Activated B cell treated with CpG ODN at 0.5 μM for 24 hours (primary cell): ENCODE measurements around the gene ERGIC1. TPM values are rescaled to one million over a fixed set of nuclear protein-coding genes. Genes with fewer than 3 reads are reported as not detected.

ENCODE experiments used
- ATAC-seq: fragments of 200-7000 bp; cut with Tn5 transposase; one replicate; pipeline ENCODE4 v1.10.0; 2021; ENCODE audit warnings: low read depth, mild to moderate bottlenecking, moderate library complexity
- CTCF ChIA-PET: fragments of 350-600 bp; sonication (Branson Sonifier 250); formaldehyde crosslinking; loops from one replicate; lab custom pipeline; 2021; ENCODE audit warnings: antibody characterized with exemption; lab: Charles Lee
- POLR2A ChIA-PET: fragments of 350-600 bp; sonication (Branson Sonifier 250); formaldehyde crosslinking; loops from one replicate; lab custom pipeline; 2021; ENCODE audit warnings: antibody characterized with exemption; lab: Charles Lee
- DNase-seq: peaks from one replicate; pipeline ENCODE4 v3.0.0; 2022
- H3K27ac Mint-ChIP-seq: one replicate; pipeline ENCODE4 v1.8.0; 2020; ENCODE audit warnings: mixed read lengths
- H3K27me3 Mint-ChIP-seq: one replicate; pipeline ENCODE4 v1.8.0; 2021; ENCODE audit warnings: mixed read lengths
- H3K36me3 Mint-ChIP-seq: one replicate; pipeline ENCODE4 v1.8.0; 2021; ENCODE audit warnings: low read depth, mixed read lengths
- H3K4me1 Mint-ChIP-seq: one replicate; pipeline ENCODE4 v1.8.0; 2021; ENCODE audit warnings: mixed read lengths
- H3K4me3 Mint-ChIP-seq: one replicate; pipeline ENCODE4 v1.8.0; 2020; ENCODE audit warnings: mild to moderate bottlenecking, mixed read lengths
- H3K9me3 Mint-ChIP-seq: one replicate; pipeline ENCODE4 v1.8.0; 2020; ENCODE audit warnings: mixed read lengths
- CTCF ChIP-seq: fragments of 200-600 bp; IDR thresholded peaks from one replicate; pipeline ENCODE4 v1.8.0; 2022; ENCODE audit warnings: antibody characterized with exemption, mild to moderate bottlenecking
- intact Hi-C: fragments of 100-400 bp; cut with micrococcal nuclease; formaldehyde crosslinking; loops from one replicate; pipeline ENCODE4 v1.15.1; 2024
- total RNA-seq: library from RNA; stranded (reverse); gene quantifications from 2 replicates; pipeline ENCODE4 v1.2.3, GENCODE V29; 2022

ERGIC1 gene
- total RNA-seq, 1 donor from 2014 or later: 72.5 TPM

- Mint-ChIP-seq H3K27me3 (no peaks in the 10 kb centered on the region), H3K4me1 (peaks cover 29% of the 10 kb centered on the region), H3K36me3 (peaks cover 7% of the 10 kb centered on the region), H3K27ac (no peak overlapping the region), H3K4me3 (no peak overlapping the region), H3K9me3 (no peaks in the 10 kb centered on the region)
- TF ChIP-seq CTCF: no peak
- CTCF ChIA-PET: interaction anchor here (1.6 kb wide), 1 partner anchor 100 kb away, joined by 3 read pairs; the partner anchor contains the start of gene DUSP1
- DNase-seq (no peak), ATAC-seq (peak; percentile 36)
- intact Hi-C loops: loop anchor here (2.0 kb wide), 1 partner anchor 20 kb away; no protein-coding TSS in a partner anchor
- POLR2A ChIA-PET: interaction anchor here (0.9 to 1.2 kb wide), 2 partner anchors 19 to 21 kb away, joined by 3 read pairs; no protein-coding TSS in a partner anchor
These were observed 36.8 kb downstream of the ERGIC1 start for GRCh38 chr5:172870715-172871461.

GRCh38 chr5:172871536-172871935 is 37.5 kb downstream of the ERGIC1 start:
- Mint-ChIP-seq H3K9me3 (no peaks in the 10 kb centered on the region), H3K27me3 (no peaks in the 10 kb centered on the region), H3K27ac (no peak overlapping the region), H3K4me1 (peaks cover 33% of the 10 kb centered on the region), H3K4me3 (no peak overlapping the region), H3K36me3 (peaks cover 7% of the 10 kb centered on the region)
- CTCF ChIA-PET: interaction anchor here (1.8 kb wide), 1 partner anchor 61 kb away, joined by 5 read pairs; no protein-coding TSS in a partner anchor
- ATAC-seq: no peak
- no peak for TF ChIP-seq CTCF
- no peak for DNase-seq
- intact Hi-C loops: loop anchor here (2.0 kb wide), 1 partner anchor 21 kb away; no protein-coding TSS in a partner anchor
- POLR2A ChIA-PET: interaction anchor here (1.2 kb wide), 1 partner anchor 22 kb away, joined by 3 read pairs; no protein-coding TSS in a partner anchor

GRCh38 chr5:172871982-172872381 is 37.9 kb downstream of the ERGIC1 start:
- peaks cover 33% of the 10 kb centered on the region for H3K4me1 Mint-ChIP-seq
- peaks cover 7% of the 10 kb centered on the region for H3K36me3 Mint-ChIP-seq
- no peak overlapping the region for H3K27ac Mint-ChIP-seq
- no peaks in the 10 kb centered on the region for H3K27me3 Mint-ChIP-seq
- H3K4me3 Mint-ChIP-seq: no peak overlapping the region
- ATAC-seq (no peak), DNase-seq (no peak)
- ChIA-PET CTCF (interaction anchor here (1.8 kb wide), 1 partner anchor 61 kb away, joined by 5 read pairs; no protein-coding TSS in a partner anchor), POLR2A (no interaction called here)
- no peak for TF ChIP-seq CTCF
- no peaks in the 10 kb centered on the region for H3K9me3 Mint-ChIP-seq
- intact Hi-C loops: loop anchor here (2.0 kb wide), 1 partner anchor 21 kb away; no protein-coding TSS in a partner anchor

GRCh38 chr5:172872997-172873491 is 39.0 kb downstream of the ERGIC1 start:
- Mint-ChIP-seq H3K4me1 (peaks cover 37% of the 10 kb centered on the region), H3K4me3 (no peak overlapping the region), H3K36me3 (peaks cover 5% of the 10 kb centered on the region), H3K27ac (no peak overlapping the region), H3K9me3 (no peaks in the 10 kb centered on the region), H3K27me3 (no peaks in the 10 kb centered on the region)
- POLR2A ChIA-PET: interaction anchor here (0.7 to 1.4 kb wide), 2 partner anchors 99 to 101 kb away, joined by 3 read pairs; no protein-coding TSS in a partner anchor
- intact Hi-C loops: no loop called here
- no peak for TF ChIP-seq CTCF
- ATAC-seq: no peak
- DNase-seq: no peak
- CTCF ChIA-PET: interaction anchor here (1.8 kb wide), 1 partner anchor 60 kb away, joined by 5 read pairs; no protein-coding TSS in a partner anchor

- ATAC-seq: no peak
- CTCF ChIA-PET: interaction anchor here (1.8 kb wide), 1 partner anchor 59 kb away, joined by 5 read pairs; no protein-coding TSS in a partner anchor
- Mint-ChIP-seq H3K4me1 (peaks cover 37% of the 10 kb centered on the region), H3K27ac (no peak overlapping the region), H3K4me3 (no peak overlapping the region), H3K27me3 (no peaks in the 10 kb centered on the region), H3K9me3 (no peaks in the 10 kb centered on the region), H3K36me3 (peaks cover 5% of the 10 kb centered on the region)
- intact Hi-C loops: no loop called here
- no peak for DNase-seq
- POLR2A ChIA-PET: interaction anchor here (0.7 to 1.4 kb wide), 2 partner anchors 100 to 102 kb away, joined by 3 read pairs; no protein-coding TSS in a partner anchor
- TF ChIP-seq CTCF: no peak
These were observed 39.5 kb downstream of the ERGIC1 start for GRCh38 chr5:172873513-172873912.
